Heart left ventricle (tissue), 16 donors: ENCODE results near the gene SNTB2. TPM values are rescaled to one million over a fixed set of nuclear protein-coding genes. Genes with fewer than 3 reads are reported as not detected.
A peak's percentile ranks its signal among the peaks of the same experiment; 100 is the strongest.

Experiments used
- ATAC-seq, 4 donors: fragments of 200-7000 bp; cut with Tn5 transposase; one replicate each; pipeline ENCODE4 v1.9.1; 2020 to 2022; ENCODE audit warnings: moderate library complexity in 4 of 4, mild to moderate bottlenecking in 3 of 4, moderate number of reproducible peaks in 1 of 4
- DNase-seq, 5 donors: peaks; one replicate each; pipeline ENCODE4 v3.0.0-alpha.2; 2020
- H3K27ac ChIP-seq, 12 donors: fragments of 200-600 bp; sonication (generic) in 4 of 12; one replicate each; pipeline versions ENCODE4 v1.5.0 to v1.8.0; 2016 to 2022; ENCODE audit warnings: mild to moderate bottlenecking in 2 of 12
- H3K27me3 ChIP-seq, 9 donors: fragments of 200-600 bp; sonication (generic) in 2 of 9; one replicate each; pipeline versions ENCODE4 v1.5.1 to v1.8.0; 2016 to 2022; ENCODE audit warnings: mild to moderate bottlenecking in 3 of 9
- H3K36me3 ChIP-seq, 9 donors: fragments of 200-600 bp; sonication (generic) in 2 of 9; one replicate each; pipeline versions ENCODE4 v1.5.0 to v1.8.0; 2018 to 2022; ENCODE audit warnings: mild to moderate bottlenecking in 2 of 9
- H3K4me1 ChIP-seq, 12 donors: fragments of 200-600 bp; sonication (generic) in 4 of 12; one replicate each; pipeline versions ENCODE4 v1.5.0 to v1.8.0; 2016 to 2022; ENCODE audit warnings: mild to moderate bottlenecking in 3 of 12
- H3K4me3 ChIP-seq, 12 donors: fragments of 200-600 bp; sonication (generic) in 4 of 12; one replicate each; pipeline versions ENCODE4 v1.5.0 to v1.8.0; 2017 to 2022; ENCODE audit warnings: mild to moderate bottlenecking in 9 of 12, moderate library complexity in 4 of 12
- H3K9me3 ChIP-seq, 12 donors: fragments of 200-600 bp; sonication (generic) in 4 of 12; one replicate each; pipeline versions ENCODE4 v1.5.0 to v1.8.0; 2016 to 2022; ENCODE audit warnings: mild to moderate bottlenecking in 1 of 12
- POLR2A ChIP-seq, 2 donors: fragments of 450-650 bp; IDR thresholded peaks; one replicate each; pipeline ENCODE4 v1.6.1; 2017; ENCODE audit warnings: antibody characterized with exemption in 2 of 2, mild to moderate bottlenecking in 2 of 2, moderate library complexity in 2 of 2
- WGBS, 4 donors: extraction: QIAGEN DNeasy Blood & Tissue Kit in 2 of 4; methylation state at CpG; one replicate each; pipeline versions ENCODE4 v1.1.5 to v1.1.7; 2013 to 2018; 5-methylcytosine and 5-hydroxymethylcytosine counted together
- intact Hi-C, 10 donors: fragments of 100-400 bp; cut with DNase I; formaldehyde crosslinking; loops; one replicate each; pipeline versions ENCODE4 v1.11.1 to v1.14.2; 2022
- polyA plus RNA-seq, 2 donors: library from polyadenylated mRNA; stranded (reverse); fragments of 200-250 nt; gene quantifications; one replicate each; pipeline ENCODE4 v1.2.3, GENCODE V29; 2013
- total RNA-seq, 9 donors: library from RNA; depleted of rRNA in 2 of 9; stranded (reverse); fragments of >200 nt in 2 of 9; fragmentation: NEBNext Ultra II Directional in 3 of 9; extraction: Animal tissue kit (Norgen Biotek cat#: 25700) in 3 of 9; gene quantifications; one replicate each; pipeline versions ENCODE4 v1.1.0 to v1.2.4, GENCODE V29; 2016 to 2023
- TF ChIP-seq, protein P1 (sequence below), 12 donors: fragments of 200-600 bp; sonication (generic) in 4 of 12; IDR thresholded peaks; one replicate each; pipeline versions ENCODE4 v1.5.0 to v1.8.0; 2018 to 2022; ENCODE audit warnings: antibody characterized with exemption in 12 of 12, mild to moderate bottlenecking in 5 of 12
- donor health status: ischemic (EF 13 %, LVEDD 7.1; RV severe dilation, severe dysfunction).
- donor health status: healthy with polysubstance abuse.
- donor health status: DM: no; HTN: yes; CAD: no.
- donor health status: DM: no; HTN: no; CAD: no.
- donor health status: ischemic (EF 25% LVEDD 6.9; RV normal size, moderate dysfunction).
- donor health status: ischemic (EF 25% LVEDD 5.7; RV mildly dilated, moderate dysfunction).
- donor health status: healthy.
- donor health status: DM: yes; HTN: yes; CAD: no.
- donor health status: ischemic (EF 35%, LVEDD 5.7; RV mildly dilated, moderate dysfunction).
- donor health status: nonischemic (EF 11% LVEDD 7.7; RV severe dilation, severe dysfunction).
- donor health status: DM: yes; HTN: yes; CAD: no.
- donor health status: PGD.
- donor health status: ischemic (EF 29% LVEDD 5.4; RV normal size, mild dysfunction).
- donor health status: nonischemic (EF 23%, LVEDD 6.1; RV moderate dilation, normal function).

The SNTB2 gene
- total and polyA plus RNA-seq, 11 donors, result 2.2 to 28.5 (median 13.0) TPM

- no peak for DNase-seq
- WGBS, 4 donors, result 87 to 95% (median 90%) methylated on average over 2 of the region's 2 CpGs
- no peaks in the 10 kb centered on the region for H3K36me3 ChIP-seq
- peak overlapping the region in 1 of 12 donors; percentile 69 for H3K4me3 ChIP-seq
- ATAC-seq, result no peak
- no peaks in the 10 kb centered on the region for H3K9me3 ChIP-seq
- H3K4me1 ChIP-seq, result peaks cover 3 to 60% (median 28%) of the 10 kb centered on the region in 12 donors
- H3K27ac ChIP-seq, result no peak overlapping the region
- no peak for TF ChIP-seq POLR2A (IDR thresholded peaks at IDR 0.05)
- TF ChIP-seq, protein P1, sequence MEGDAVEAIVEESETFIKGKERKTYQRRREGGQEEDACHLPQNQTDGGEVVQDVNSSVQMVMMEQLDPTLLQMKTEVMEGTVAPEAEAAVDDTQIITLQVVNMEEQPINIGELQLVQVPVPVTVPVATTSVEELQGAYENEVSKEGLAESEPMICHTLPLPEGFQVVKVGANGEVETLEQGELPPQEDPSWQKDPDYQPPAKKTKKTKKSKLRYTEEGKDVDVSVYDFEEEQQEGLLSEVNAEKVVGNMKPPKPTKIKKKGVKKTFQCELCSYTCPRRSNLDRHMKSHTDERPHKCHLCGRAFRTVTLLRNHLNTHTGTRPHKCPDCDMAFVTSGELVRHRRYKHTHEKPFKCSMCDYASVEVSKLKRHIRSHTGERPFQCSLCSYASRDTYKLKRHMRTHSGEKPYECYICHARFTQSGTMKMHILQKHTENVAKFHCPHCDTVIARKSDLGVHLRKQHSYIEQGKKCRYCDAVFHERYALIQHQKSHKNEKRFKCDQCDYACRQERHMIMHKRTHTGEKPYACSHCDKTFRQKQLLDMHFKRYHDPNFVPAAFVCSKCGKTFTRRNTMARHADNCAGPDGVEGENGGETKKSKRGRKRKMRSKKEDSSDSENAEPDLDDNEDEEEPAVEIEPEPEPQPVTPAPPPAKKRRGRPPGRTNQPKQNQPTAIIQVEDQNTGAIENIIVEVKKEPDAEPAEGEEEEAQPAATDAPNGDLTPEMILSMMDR (IDR thresholded peaks at IDR 0.05), result no peak
- intact Hi-C loops, result no loop called here
- no peaks in the 10 kb centered on the region for H3K27me3 ChIP-seq
Measured at GRCh38 chr16:69190046-69190588, 3.2 kb downstream of the SNTB2 start.

GRCh38 chr16:69190598-69190997 is 3.6 kb downstream of the SNTB2 start:
- no peak for DNase-seq
- no peak overlapping the region for H3K4me3 ChIP-seq
- H3K9me3 ChIP-seq, result no peaks in the 10 kb centered on the region
- no peaks in the 10 kb centered on the region for H3K36me3 ChIP-seq
- intact Hi-C loops, result no loop called here
- WGBS, 4 donors, result 85 to 95% (median 88%) methylated on average over 3 of the region's 3 CpGs
- H3K27ac ChIP-seq, result no peak overlapping the region
- H3K27me3 ChIP-seq, result no peaks in the 10 kb centered on the region
- no peak for ATAC-seq
- TF ChIP-seq, protein P1 (IDR thresholded peaks at IDR 0.05), result no peak
- peaks cover 3 to 59% (median 30%) of the 10 kb centered on the region in 12 donors for H3K4me1 ChIP-seq

GRCh38 chr16:69191136-69191535 is 4.2 kb downstream of the SNTB2 start:
- Histone ChIP-seq H3K27me3 (no peaks in the 10 kb centered on the region), H3K36me3 (no peaks in the 10 kb centered on the region), H3K27ac (peak overlapping the region in 3 of 12 donors; percentile 30 to 48 (median 42)), H3K4me3 (no peak overlapping the region), H3K4me1 (peaks cover 3 to 57% (median 30%) of the 10 kb centered on the region in 12 donors), H3K9me3 (no peaks in the 10 kb centered on the region)
- ATAC-seq (no peak), DNase-seq (no peak)
- no peak for TF ChIP-seq POLR2A (IDR thresholded peaks at IDR 0.05)
- TF ChIP-seq, protein P1 (IDR thresholded peaks at IDR 0.05), result no peak
- 82 to 96% (median 91%) methylated on average over 2 of the region's 2 CpGs for whole genome bisulfite sequencing, 4 donors
- intact Hi-C loops, result no loop called here

DNA sequence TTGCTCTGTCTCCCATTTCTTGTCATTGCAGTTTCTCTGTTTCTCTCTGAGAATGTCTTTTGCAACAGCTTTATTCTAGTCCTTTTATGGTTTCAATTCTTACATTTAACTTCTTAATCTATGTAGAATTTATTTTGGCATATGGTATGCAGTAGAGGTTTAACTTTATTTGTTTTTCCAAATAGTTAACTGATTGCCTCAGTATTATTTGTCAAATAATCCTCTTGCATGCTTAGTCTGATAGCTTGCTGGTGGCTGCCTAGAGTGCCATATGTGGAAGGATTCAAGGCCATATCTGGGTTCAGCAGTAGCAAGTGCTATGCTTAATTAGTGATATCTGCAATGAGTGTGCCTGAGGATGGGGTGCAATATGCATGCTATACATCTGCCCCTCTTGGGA is 6.9 kb downstream of the SNTB2 start:
- DNase-seq, result no peak
- H3K27ac ChIP-seq, result no peak overlapping the region
- TF ChIP-seq, protein P1 (IDR thresholded peaks at IDR 0.05), result no peak
- TF ChIP-seq POLR2A (IDR thresholded peaks at IDR 0.05), result no peak
- intact Hi-C loops, result no loop called here
- H3K36me3 ChIP-seq, result no peaks in the 10 kb centered on the region
- no peak for ATAC-seq
- no peaks in the 10 kb centered on the region for H3K27me3 ChIP-seq
- no peaks in the 10 kb centered on the region for H3K9me3 ChIP-seq
- peaks cover 0 to 52% (median 22%) of the 10 kb centered on the region in 12 donors for H3K4me1 ChIP-seq
- H3K4me3 ChIP-seq, result no peak overlapping the region
